Sigmoid colon (tissue), 7 donors: ENCODE data around the gene OR13J1. TPM values are rescaled to one million over a fixed set of nuclear protein-coding genes. Genes with fewer than 3 reads are reported as not detected.

ENCODE experiments used
- DNase-seq: peaks from one replicate; pipeline ENCODE4 v3.0.0-alpha.2; 2019
- H3K27ac ChIP-seq, 4 donors: fragments of 200-600 bp; sonication (generic); one replicate each; pipeline ENCODE4 v1.5.1; 2016 to 2019; ENCODE audit warnings: mild to moderate bottlenecking in 1 of 4
- H3K27me3 ChIP-seq, 3 donors: fragments of 200-600 bp; sonication (generic); one replicate each; pipeline ENCODE4 v1.5.1; 2019; ENCODE audit warnings: mild to moderate bottlenecking in 1 of 3
- H3K36me3 ChIP-seq, 4 donors: fragments of 200-600 bp; sonication (generic); one replicate each; pipeline ENCODE4 v1.5.1; 2016 to 2019
- H3K4me1 ChIP-seq, 4 donors: fragments of 200-600 bp; sonication (generic); one replicate each; pipeline ENCODE4 v1.5.1; 2017 to 2019
- H3K4me3 ChIP-seq, 4 donors: fragments of 200-600 bp; sonication (generic); one replicate each; pipeline ENCODE4 v1.5.1; 2017 to 2019; ENCODE audit warnings: mild to moderate bottlenecking in 2 of 4, moderate library complexity in 1 of 4
- H3K9me3 ChIP-seq, 4 donors: fragments of 200-600 bp in 3 of 4; sonication (generic) in 3 of 4; one replicate each; pipeline versions ENCODE4 v1.5.1 to v1.6.1; 2013 to 2019
- CTCF ChIP-seq, 4 experiments: fragments of 450-650 bp in 3 of 4; fragments of 200-600 bp in 1 of 4; IDR thresholded peaks; one replicate each; pipeline ENCODE4 v1.5.1; 2016 to 2019; ENCODE audit warnings: antibody characterized with exemption in 4 of 4, mild to moderate bottlenecking in 3 of 4, moderate library complexity in 2 of 4
- EP300 ChIP-seq, 4 donors: sonication (generic); formaldehyde crosslinking; IDR thresholded peaks; one replicate each; pipeline ENCODE4 v1.6.1; 2017; ENCODE audit warnings: antibody characterized with exemption in 4 of 4
- POLR2A ChIP-seq, 2 donors: fragments of 450-650 bp; IDR thresholded peaks; one replicate each; pipeline ENCODE4 v1.6.1; 2016; ENCODE audit warnings: antibody characterized with exemption in 2 of 2, mild to moderate bottlenecking in 2 of 2, moderate library complexity in 2 of 2
- POLR2AphosphoS5 ChIP-seq, 4 donors: sonication (generic); formaldehyde crosslinking; IDR thresholded peaks; one replicate each; pipeline ENCODE4 v1.6.1; 2017; ENCODE audit warnings: antibody characterized with exemption in 4 of 4
- WGBS, 2 donors: extraction: QIAGEN DNeasy Blood & Tissue Kit; methylation state at CpG; one replicate each; pipeline ENCODE4 v1.1.7; 2013; 5-methylcytosine and 5-hydroxymethylcytosine counted together
- intact Hi-C: fragments of 100-400 bp; cut with DNase I; formaldehyde crosslinking; loops from one replicate; pipeline ENCODE4 v1.15.1; 2023
- polyA plus RNA-seq, 3 donors: library from polyadenylated mRNA; stranded (reverse); fragments of 200-250 nt; gene quantifications; one replicate each; pipeline ENCODE4 v1.2.3, GENCODE V29; 2013
- total RNA-seq, 4 donors: library from RNA; depleted of rRNA; stranded (reverse); fragments of >200 nt; gene quantifications; one replicate each; pipeline ENCODE4 v1.1.0, GENCODE V29; 2016
- donor health status: healthy with polysubstance abuse.
- donor health status: Bipolar disorder and iron deficiency.
- donor health status: healthy.

OR13J1 gene
- total and polyA plus RNA-seq, 7 donors: not detected

- DNase-seq: peak; percentile 46
- Histone ChIP-seq H3K9me3 (no peaks in the 10 kb centered on the region), H3K27ac (peak overlapping the region in 2 of 4 donors; percentile 27 to 33), H3K4me1 (peaks cover 0 to 35% (median 29%) of the 10 kb centered on the region in 4 donors), H3K27me3 (no peaks in the 10 kb centered on the region), H3K36me3 (peaks cover 0 to 11% (median 0%) of the 10 kb centered on the region in 4 donors), H3K4me3 (no peak overlapping the region)
- WGBS, 2 donors: 83 to 84% methylated on average over 14 of the region's 14 CpGs
- intact Hi-C loops: no loop called here
- no peak for TF ChIP-seq POLR2A (IDR thresholded peaks at IDR 0.05)
- TF ChIP-seq POLR2AphosphoS5 (IDR thresholded peaks at IDR 0.05): no peak
- TF ChIP-seq CTCF (IDR thresholded peaks at IDR 0.05): no peak
- no peak for TF ChIP-seq EP300 (IDR thresholded peaks at IDR 0.05)
Measured at GRCh38 chr9:35834260-35835215, 35.7 kb downstream of the OR13J1 start.

DNA sequence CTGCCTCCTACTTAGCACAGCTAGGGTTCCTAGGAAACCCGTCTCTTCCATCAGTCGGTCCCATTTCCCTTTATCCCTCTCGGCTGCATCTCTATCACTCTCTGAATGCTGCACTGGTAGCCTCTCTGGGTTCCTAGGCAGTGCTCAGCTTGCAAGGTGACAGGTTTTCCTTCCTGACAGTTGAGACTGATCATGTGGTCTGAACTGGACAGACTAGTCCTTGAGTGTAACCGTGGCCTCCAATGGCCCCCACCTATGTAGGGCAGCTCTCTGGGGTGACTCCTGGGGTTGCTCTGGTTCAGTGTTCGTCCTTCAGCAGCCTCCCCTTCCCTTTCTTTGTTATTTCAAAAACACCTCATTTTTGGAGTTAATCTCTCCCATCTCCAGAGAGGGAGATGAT is 37.4 kb downstream of the OR13J1 start:
- DNase-seq: no peak
- Histone ChIP-seq H3K27me3 (no peaks in the 10 kb centered on the region), H3K4me1 (peaks cover 0 to 41% (median 34%) of the 10 kb centered on the region in 4 donors), H3K9me3 (no peaks in the 10 kb centered on the region), H3K4me3 (no peak overlapping the region), H3K27ac (peak overlapping the region in 1 of 4 donors; percentile 28), H3K36me3 (peaks cover 0 to 11% (median 0%) of the 10 kb centered on the region in 4 donors)
- TF ChIP-seq POLR2A (IDR thresholded peaks at IDR 0.05) (no peak), CTCF (IDR thresholded peaks at IDR 0.05) (no peak), EP300 (IDR thresholded peaks at IDR 0.05) (no peak), POLR2AphosphoS5 (IDR thresholded peaks at IDR 0.05) (no peak)
- intact Hi-C loops: no loop called here
- WGBS, 2 donors: 62 to 75% methylated on average over 5 of the region's 5 CpGs

- WGBS, 2 donors: 83 to 94% methylated on average over 4 of the region's 4 CpGs
- Histone ChIP-seq H3K36me3 (peaks cover 0 to 11% (median 0%) of the 10 kb centered on the region in 4 donors), H3K27ac (no peak overlapping the region), H3K4me1 (peaks cover 0 to 44% (median 34%) of the 10 kb centered on the region in 4 donors), H3K4me3 (no peak overlapping the region), H3K27me3 (no peaks in the 10 kb centered on the region), H3K9me3 (no peaks in the 10 kb centered on the region)
- DNase-seq: peak; percentile 42
- intact Hi-C loops: no loop called here
- TF ChIP-seq POLR2A (IDR thresholded peaks at IDR 0.05) (no peak), EP300 (IDR thresholded peaks at IDR 0.05) (no peak), POLR2AphosphoS5 (IDR thresholded peaks at IDR 0.05) (no peak), CTCF (IDR thresholded peaks at IDR 0.05) (no peak)
Measured at GRCh38 chr9:35831040-35831439, 39.2 kb downstream of the OR13J1 start.

DNA sequence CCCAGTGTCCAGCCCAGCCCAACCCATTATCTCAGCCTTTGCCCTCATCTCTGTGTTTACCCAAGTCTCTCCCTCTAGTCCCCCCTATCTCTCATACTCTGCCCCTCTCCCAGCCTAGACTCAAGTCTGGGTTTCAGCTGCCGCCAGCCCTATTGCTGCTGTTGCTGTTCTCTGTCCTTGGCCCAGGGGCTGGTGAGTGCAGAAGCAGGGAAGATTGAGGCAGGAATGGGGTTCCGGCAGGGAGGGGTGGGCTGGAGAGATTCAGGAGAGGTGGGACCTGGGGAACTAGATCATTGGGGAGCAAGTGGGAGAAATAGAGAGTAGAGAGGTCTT is 40.5 kb downstream of the OR13J1 start:
- intact Hi-C loops: loop anchor here (2.0 kb wide), 3 partner anchors 15 to 53 kb away; partner anchors contain the start of genes HINT2 and NPR2
- Histone ChIP-seq H3K9me3 (no peaks in the 10 kb centered on the region), H3K4me3 (peak overlapping the region; percentile 52 to 95 (median 91)), H3K36me3 (no peaks in the 10 kb centered on the region), H3K27me3 (no peaks in the 10 kb centered on the region), H3K4me1 (peaks cover 0 to 44% (median 34%) of the 10 kb centered on the region in 4 donors), H3K27ac (peak overlapping the region; percentile 93 to 99 (median 98))
- DNase-seq: no peak
- no peak for TF ChIP-seq POLR2A (IDR thresholded peaks at IDR 0.05)
- no peak for TF ChIP-seq POLR2AphosphoS5 (IDR thresholded peaks at IDR 0.05)
- no peak for TF ChIP-seq EP300 (IDR thresholded peaks at IDR 0.05)
- 29 to 49% methylated on average over 2 of the region's 2 CpGs for WGBS, 2 donors

- WGBS, 2 donors: 1 to 2% methylated on average over 53 of the region's 53 CpGs
- Histone ChIP-seq H3K27me3 (no peaks in the 10 kb centered on the region), H3K9me3 (no peaks in the 10 kb centered on the region), H3K4me3 (peak within 1 kb of the TSS; percentile 52 to 95 (median 91)), H3K4me1 (peaks cover 0 to 44% (median 34%) of the 10 kb centered on the region in 4 donors), H3K27ac (peak within 1 kb of the TSS; percentile 93 to 99 (median 98)), H3K36me3 (no peaks in the 10 kb centered on the region)
- TF ChIP-seq POLR2AphosphoS5 (IDR thresholded peaks at IDR 0.05) (peak; percentile 40 to 84 (median 62)), CTCF (IDR thresholded peaks at IDR 0.05) (no peak), EP300 (IDR thresholded peaks at IDR 0.05) (no peak), POLR2A (IDR thresholded peaks at IDR 0.05) (peak in 1 of 2 donors; percentile 21)
- intact Hi-C loops: loop anchor here (2.0 kb wide), 3 partner anchors 14 to 54 kb away; partner anchors contain the start of genes HINT2 and NPR2
- DNase-seq: peak; percentile 99
Measured at GRCh38 chr9:35829084-35829763, 41.0 kb downstream of the OR13J1 start, which contains the start of gene TMEM8B. TMEM8B (plus strand) TSS chr9:35829228; CDS start chr9:35829448, 220 bp downstream.
